GM15510 (cell line): Measurements from ENCODE around the gene TRMT1.

Experiments
- POLR2A ChIP-seq: IDR thresholded peaks from 3 replicates; pipeline ENCODE4 v1.6.1; 2011; ENCODE audit warnings: borderline replicate concordance; ENCODE audit not compliant: insufficient read length; ENCODE audit errors: extremely low read depth

TRMT1 gene

GRCh38 chr19:13066933-13067807, 49.4 kb downstream of the TRMT1 start:
- no peak for TF ChIP-seq POLR2A

- no peak for TF ChIP-seq POLR2A
Observed at GRCh38 chr19:13066226-13066625, 50.3 kb downstream of the TRMT1 start.

- TF ChIP-seq POLR2A, result no peak
Observed at GRCh38 chr19:13064092-13064489, 52.4 kb downstream of the TRMT1 start.

- no peak for TF ChIP-seq POLR2A
Observed at GRCh38 chr19:13063461-13064091, 53.0 kb downstream of the TRMT1 start.

- no peak for TF ChIP-seq POLR2A
Observed at GRCh38 chr19:13062317-13062716, 54.2 kb downstream of the TRMT1 start.

- TF ChIP-seq POLR2A, result no peak
Observed at GRCh38 chr19:13060964-13061927, 55.3 kb downstream of the TRMT1 start.

GRCh38 chr19:13060233-13060963, 56.1 kb downstream of the TRMT1 start:
- TF ChIP-seq POLR2A, result no peak

GRCh38 chr19:13058951-13059660, 57.4 kb downstream of the TRMT1 start:
- TF ChIP-seq POLR2A, result no peak

- no peak for TF ChIP-seq POLR2A
Observed at GRCh38 chr19:13057744-13058143, 58.8 kb downstream of the TRMT1 start.

GRCh38 chr19:13057147-13057572, 59.4 kb downstream of the TRMT1 start:
- TF ChIP-seq POLR2A, result no peak

- TF ChIP-seq POLR2A, result no peak
Observed at GRCh38 chr19:13056052-13056660, 60.4 kb downstream of the TRMT1 start.

- TF ChIP-seq POLR2A, result no peak
Observed at GRCh38 chr19:13055213-13056051, 61.1 kb downstream of the TRMT1 start.
